ENCODE results near the gene HAO1.

DNA sequence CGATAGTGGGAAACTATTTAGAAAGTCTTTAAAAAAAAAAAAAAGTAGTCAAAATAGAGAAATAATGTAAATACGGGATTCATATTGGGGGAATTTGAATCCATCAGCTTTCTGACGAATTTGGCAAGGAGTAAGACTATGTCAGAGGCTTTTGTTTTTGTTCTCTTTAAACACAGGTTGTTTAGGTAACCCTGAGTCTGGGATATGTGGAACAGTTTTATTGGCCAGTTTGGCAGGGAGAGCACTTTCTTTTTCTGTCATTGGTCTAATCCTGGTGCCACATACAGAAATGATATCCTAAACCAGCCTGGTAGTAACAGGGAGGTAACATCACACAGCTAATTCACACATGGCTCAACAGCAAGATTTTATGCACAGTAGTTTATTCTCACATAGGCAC lies 27.7 kb downstream of the HAO1 start:
- no peak for TF ChIP-seq POLR2A (IDR thresholded peaks at IDR 0.05)
- TF ChIP-seq, protein P1, sequence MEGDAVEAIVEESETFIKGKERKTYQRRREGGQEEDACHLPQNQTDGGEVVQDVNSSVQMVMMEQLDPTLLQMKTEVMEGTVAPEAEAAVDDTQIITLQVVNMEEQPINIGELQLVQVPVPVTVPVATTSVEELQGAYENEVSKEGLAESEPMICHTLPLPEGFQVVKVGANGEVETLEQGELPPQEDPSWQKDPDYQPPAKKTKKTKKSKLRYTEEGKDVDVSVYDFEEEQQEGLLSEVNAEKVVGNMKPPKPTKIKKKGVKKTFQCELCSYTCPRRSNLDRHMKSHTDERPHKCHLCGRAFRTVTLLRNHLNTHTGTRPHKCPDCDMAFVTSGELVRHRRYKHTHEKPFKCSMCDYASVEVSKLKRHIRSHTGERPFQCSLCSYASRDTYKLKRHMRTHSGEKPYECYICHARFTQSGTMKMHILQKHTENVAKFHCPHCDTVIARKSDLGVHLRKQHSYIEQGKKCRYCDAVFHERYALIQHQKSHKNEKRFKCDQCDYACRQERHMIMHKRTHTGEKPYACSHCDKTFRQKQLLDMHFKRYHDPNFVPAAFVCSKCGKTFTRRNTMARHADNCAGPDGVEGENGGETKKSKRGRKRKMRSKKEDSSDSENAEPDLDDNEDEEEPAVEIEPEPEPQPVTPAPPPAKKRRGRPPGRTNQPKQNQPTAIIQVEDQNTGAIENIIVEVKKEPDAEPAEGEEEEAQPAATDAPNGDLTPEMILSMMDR (IDR thresholded peaks at IDR 0.05), result no peak

Measured in ovary (tissue), 3 donors.